OCI-LY3 (cell line): ENCODE measurements around the gene TENM4.
A peak's percentile ranks its signal among the peaks of the same experiment; 100 is the strongest.

ENCODE experiments used
- H2AFZ ChIP-seq: fragments of 200-600, 300-600 bp; shearing (Covaris generic); 2 replicates; pipeline ENCODE4 v1.6.0; 2014; ENCODE audit warnings: antibody characterized with exemption, low read depth, low read length
- H3K27ac ChIP-seq: fragments of 200-600, 300-600 bp; sonication (generic); 2 replicates; pipeline ENCODE4 v1.5.1; 2014; ENCODE audit warnings: mild to moderate bottlenecking, low read length, moderate library complexity, mixed read lengths
- H3K27me3 ChIP-seq: fragments of 200-600, 300-600 bp; sonication (generic); 2 replicates; pipeline ENCODE4 v1.6.1; 2014; ENCODE audit warnings: low read depth, low read length, mixed read lengths
- H3K36me3 ChIP-seq: fragments of 200-600, 300-600 bp; sonication (generic); replicated peaks from 2 replicates; pipeline ENCODE3; 2014; ENCODE audit warnings: low read depth, low read length, mixed read lengths
- H3K4me1 ChIP-seq: fragments of 300-600, 200-600 bp; sonication (generic); 2 replicates; pipeline ENCODE4 v1.6.1; 2014; ENCODE audit warnings: low read length, mixed read lengths
- H3K4me2 ChIP-seq: fragments of 200-600, 300-600 bp; sonication (generic); 2 replicates; pipeline ENCODE4 v1.6.1; 2014; ENCODE audit warnings: low read length, mixed read lengths
- H3K4me3 ChIP-seq: fragments of 300-600, 200-600 bp; sonication (generic); 2 replicates; pipeline ENCODE4 v1.5.1; 2014; ENCODE audit warnings: antibody characterized with exemption, mild to moderate bottlenecking, low read length, moderate library complexity
- H3K79me2 ChIP-seq: fragments of 300-600, 200-600 bp; shearing (Covaris generic); 2 replicates; pipeline ENCODE4 v1.6.1; 2014; ENCODE audit warnings: mild to moderate bottlenecking, low read length, mixed read lengths
- H3K9ac ChIP-seq: fragments of 300-600, 200-600 bp; shearing (Covaris generic); 2 replicates; pipeline ENCODE4 v1.6.0; 2014; ENCODE audit warnings: mild to moderate bottlenecking, low read length, moderate library complexity
- H3K9me3 ChIP-seq: fragments of 200-600, 300-600 bp; shearing (Covaris generic); 2 replicates; pipeline ENCODE4 v1.6.1; 2014; ENCODE audit warnings: low read length, mixed read lengths; ENCODE audit not compliant: insufficient read depth
- H4K20me1 ChIP-seq: fragments of 200-600, 300-600 bp; sonication (generic); 2 replicates; pipeline ENCODE4 v1.6.1; 2016; ENCODE audit warnings: low read length, mixed read lengths; ENCODE audit not compliant: insufficient read depth
- CTCF ChIP-seq: fragments of 200-600, 300-600 bp; sonication (generic); IDR thresholded peaks from 2 replicates; pipeline ENCODE4 v1.5.1; 2014; ENCODE audit warnings: antibody characterized with exemption, low read length, low read depth
- EZH2phosphoT487 ChIP-seq: fragments of 200-600 bp; shearing (Covaris generic); IDR thresholded peaks from 2 replicates; pipeline ENCODE4 v1.6.1; 2018; ENCODE audit warnings: antibody characterized with exemption, mixed run types, low read depth

The TENM4 gene

GRCh38 chr11:79406376-79406775 lies 34.5 kb downstream of the TENM4 start:
- Histone ChIP-seq H2AFZ (no peak overlapping the region), H3K36me3 (peaks cover 5% of the 10 kb centered on the region), H3K4me1 (peaks cover 57% of the 10 kb centered on the region), H3K9me3 (no peaks in the 10 kb centered on the region), H4K20me1 (peaks cover 21% of the 10 kb centered on the region; the same call in 1 of the 2 replicates), H3K79me2 (peaks cover 84% of the 10 kb centered on the region), H3K4me3 (peak overlapping the region; percentile 47), H3K27me3 (no peaks in the 10 kb centered on the region), H3K9ac (peak overlapping the region; percentile 33), H3K4me2 (peak overlapping the region; percentile 66), H3K27ac (peak overlapping the region; percentile 57)
- TF ChIP-seq CTCF (no peak), EZH2phosphoT487 (no peak)

GRCh38 chr11:79404806-79405205 lies 36.0 kb downstream of the TENM4 start:
- H2AFZ ChIP-seq = no peak overlapping the region
- TF ChIP-seq EZH2phosphoT487 (no peak), CTCF (no peak)
- no peak overlapping the region for H3K4me2 ChIP-seq
- no peak overlapping the region for H3K27ac ChIP-seq
- H3K79me2 ChIP-seq = peaks cover 74% of the 10 kb centered on the region
- peaks cover 41% of the 10 kb centered on the region for H3K4me1 ChIP-seq
- no peak overlapping the region for H3K9ac ChIP-seq
- H3K36me3 ChIP-seq = peaks cover 5% of the 10 kb centered on the region
- H4K20me1 ChIP-seq = peaks cover 20% of the 10 kb centered on the region; the same call in 1 of the 2 replicates
- no peak overlapping the region for H3K4me3 ChIP-seq
- no peaks in the 10 kb centered on the region for H3K9me3 ChIP-seq
- no peaks in the 10 kb centered on the region for H3K27me3 ChIP-seq

GRCh38 chr11:79404325-79404724 lies 36.5 kb downstream of the TENM4 start:
- no peak overlapping the region for H2AFZ ChIP-seq
- no peaks in the 10 kb centered on the region for H3K9me3 ChIP-seq
- H3K79me2 ChIP-seq = peaks cover 69% of the 10 kb centered on the region
- no peak overlapping the region for H3K9ac ChIP-seq
- H4K20me1 ChIP-seq = peaks cover 19% of the 10 kb centered on the region; the same call in 1 of the 2 replicates
- no peak overlapping the region for H3K4me3 ChIP-seq
- H3K27me3 ChIP-seq = no peaks in the 10 kb centered on the region
- H3K27ac ChIP-seq = no peak overlapping the region
- peaks cover 39% of the 10 kb centered on the region for H3K4me1 ChIP-seq
- TF ChIP-seq EZH2phosphoT487 = no peak
- TF ChIP-seq CTCF = no peak
- peaks cover 5% of the 10 kb centered on the region for H3K36me3 ChIP-seq
- peak overlapping the region; percentile 1; the same call in 1 of the 2 replicates for H3K4me2 ChIP-seq

- Histone ChIP-seq H3K9ac (no peak overlapping the region), H3K27me3 (no peaks in the 10 kb centered on the region), H2AFZ (no peak overlapping the region), H3K4me2 (peak overlapping the region; percentile 1; the same call in 1 of the 2 replicates), H3K4me1 (peaks cover 39% of the 10 kb centered on the region), H3K4me3 (no peak overlapping the region), H3K9me3 (no peaks in the 10 kb centered on the region), H3K36me3 (peaks cover 5% of the 10 kb centered on the region), H4K20me1 (peaks cover 19% of the 10 kb centered on the region; the same call in 1 of the 2 replicates), H3K79me2 (peaks cover 67% of the 10 kb centered on the region), H3K27ac (no peak overlapping the region)
- TF ChIP-seq CTCF (no peak), EZH2phosphoT487 (no peak)
Measured at GRCh38 chr11:79403839-79404238, 37.0 kb downstream of the TENM4 start.
